Stimulated activated memory B cell treated with anti-CD40 and anti-IgM and Interleukin-4, amounts not matched to agents 10 μg/mL and 1 μg/mL and 100 μg/mL, for 72 hours (primary cell): Measurements from ENCODE around the gene DPM2.
A peak's percentile ranks its signal among the peaks of the same experiment; 100 is the strongest.

Source experiments
- ATAC-seq: fragments of 150-1000 bp; cut with Tn5 transposase; 2 replicates; pipeline ENCODE4 v1.10.0; 2021
- H3K27ac Mint-ChIP-seq: one replicate; pipeline ENCODE4 v1.8.0; 2022; ENCODE audit warnings: mild to moderate bottlenecking, mixed read lengths
- H3K27me3 Mint-ChIP-seq: one replicate; pipeline ENCODE4 v1.8.0; 2022; ENCODE audit warnings: mixed read lengths
- H3K36me3 Mint-ChIP-seq: one replicate; pipeline ENCODE4 v1.8.0; 2022; ENCODE audit warnings: mixed read lengths
- H3K4me1 Mint-ChIP-seq: one replicate; pipeline ENCODE4 v1.8.0; 2022; ENCODE audit warnings: mixed read lengths
- H3K4me3 Mint-ChIP-seq: one replicate; pipeline ENCODE4 v1.8.0; 2022; ENCODE audit warnings: mild to moderate bottlenecking, moderate library complexity, mixed read lengths
- H3K9me3 Mint-ChIP-seq: one replicate; pipeline ENCODE4 v1.8.0; 2022; ENCODE audit warnings: mixed read lengths

The DPM2 gene

GRCh38 chr9:127926906-127927200 lies 10.8 kb downstream of the DPM2 start:
- peaks cover 6% of the 10 kb centered on the region for H3K36me3 Mint-ChIP-seq
- no peak for ATAC-seq
- H3K27me3 Mint-ChIP-seq = peaks cover 30% of the 10 kb centered on the region
- peaks cover 48% of the 10 kb centered on the region for H3K4me1 Mint-ChIP-seq
- H3K4me3 Mint-ChIP-seq = peak overlapping the region; percentile 75
- no peaks in the 10 kb centered on the region for H3K9me3 Mint-ChIP-seq
- H3K27ac Mint-ChIP-seq = no peak overlapping the region

DNA sequence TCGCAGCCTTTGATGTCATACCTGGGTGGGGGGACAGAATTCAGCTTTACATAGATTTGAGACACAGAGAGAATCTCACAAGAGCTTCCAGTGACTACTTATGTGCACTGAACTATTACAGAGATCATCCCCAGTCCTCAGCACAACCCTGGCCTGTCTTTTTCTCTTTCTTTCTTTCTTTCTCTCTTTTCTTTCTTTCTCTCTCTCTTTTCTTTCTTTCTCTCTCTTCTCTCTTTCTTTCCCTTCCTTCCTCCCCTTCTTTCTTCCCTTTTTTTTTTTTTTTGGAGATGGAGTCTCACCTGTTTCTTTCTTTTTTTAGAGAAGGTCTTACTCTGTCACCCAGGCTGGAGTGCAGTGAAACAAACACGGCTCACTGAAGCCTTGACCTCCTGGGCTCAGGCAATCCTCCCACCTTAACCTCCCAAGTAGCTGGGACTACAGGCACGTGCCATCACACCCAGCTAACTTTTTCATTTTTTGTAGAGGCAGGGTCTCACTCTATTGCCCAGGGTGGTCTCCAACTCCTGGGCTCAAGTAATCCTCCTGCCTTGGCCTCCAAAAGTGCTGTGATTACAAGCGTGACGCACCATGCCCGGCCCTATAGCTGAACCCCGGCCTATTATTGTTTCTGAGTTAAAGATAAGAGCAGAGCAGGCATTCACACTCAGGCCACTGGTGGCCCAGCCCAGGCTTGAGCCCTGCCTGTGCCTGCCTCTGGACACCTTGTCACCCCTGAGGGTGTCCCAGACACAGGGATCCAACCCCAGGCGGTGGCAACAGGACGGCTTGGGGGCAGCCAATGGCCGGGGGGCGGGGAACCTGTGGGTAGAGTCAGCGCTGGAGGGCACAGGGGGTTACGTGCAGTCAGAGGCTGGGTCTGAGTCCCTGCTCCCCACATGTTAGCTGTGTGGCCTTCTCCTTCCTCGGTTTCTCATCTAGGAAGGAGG lies 11.4 kb downstream of the DPM2 start:
- ATAC-seq = no peak
- peaks cover 6% of the 10 kb centered on the region for H3K36me3 Mint-ChIP-seq
- H3K4me1 Mint-ChIP-seq = peaks cover 48% of the 10 kb centered on the region
- H3K9me3 Mint-ChIP-seq = no peaks in the 10 kb centered on the region
- H3K4me3 Mint-ChIP-seq = peak overlapping the region; percentile 75
- H3K27me3 Mint-ChIP-seq = peaks cover 30% of the 10 kb centered on the region
- peak overlapping the region; percentile 5 for H3K27ac Mint-ChIP-seq

DNA sequence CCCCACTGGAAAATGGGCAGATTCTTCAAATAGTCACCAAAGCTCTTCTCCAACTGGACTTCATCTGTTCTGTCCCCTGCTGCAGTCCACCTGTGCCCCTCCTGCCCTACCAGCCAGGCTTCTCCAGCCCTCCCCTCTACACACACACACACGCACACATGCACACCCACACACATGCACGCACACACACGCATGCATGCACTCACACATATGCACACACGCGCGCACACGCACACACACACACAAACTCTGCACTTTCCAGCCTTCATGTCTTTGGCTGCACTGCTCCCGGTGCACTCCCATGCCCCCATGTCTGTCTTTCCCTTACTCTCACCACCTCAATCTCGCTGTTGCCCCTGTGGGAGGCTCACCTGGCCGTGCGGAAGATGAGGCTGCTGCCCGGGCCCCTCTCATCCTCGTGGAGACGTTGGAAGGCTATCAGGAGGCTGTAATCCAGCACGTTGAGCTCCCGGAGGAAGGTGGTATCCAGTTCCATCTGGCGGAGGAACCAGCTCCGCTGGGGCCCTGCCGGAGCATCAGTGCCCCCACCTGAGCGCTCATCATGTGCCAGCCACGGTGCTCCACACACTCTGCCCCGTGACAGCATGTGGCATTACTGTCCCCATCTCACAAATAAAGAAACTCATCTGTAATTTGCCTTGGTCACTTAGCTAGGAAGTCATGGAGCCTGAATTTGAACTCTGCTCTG lies 12.8 kb downstream of the DPM2 start:
- Mint-ChIP-seq H3K27ac (no peak overlapping the region), H3K27me3 (peaks cover 30% of the 10 kb centered on the region), H3K4me1 (peaks cover 46% of the 10 kb centered on the region), H3K36me3 (peaks cover 6% of the 10 kb centered on the region), H3K9me3 (no peaks in the 10 kb centered on the region), H3K4me3 (no peak overlapping the region)
- ATAC-seq = no peak

DNA sequence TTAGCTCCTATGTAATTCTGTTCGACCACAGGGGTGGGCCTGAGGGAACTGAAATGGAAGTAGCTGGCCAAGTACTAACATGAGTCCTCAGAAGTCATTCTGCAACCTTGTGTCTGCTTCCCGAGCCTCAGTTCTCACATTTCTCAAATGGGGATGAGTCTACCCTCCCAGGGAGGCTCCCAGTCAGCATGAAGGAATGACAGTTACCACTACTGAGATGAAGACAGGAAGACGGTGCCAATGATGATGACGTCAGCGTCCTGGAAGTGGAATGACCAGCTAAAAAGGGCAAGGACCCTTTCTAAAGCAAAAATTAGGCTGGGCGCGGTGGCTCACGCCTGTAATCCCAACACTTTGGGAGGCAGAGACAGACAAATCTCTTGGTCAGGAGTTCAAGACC lies 13.9 kb downstream of the DPM2 start:
- no peak for ATAC-seq
- no peak overlapping the region for H3K27ac Mint-ChIP-seq
- H3K4me3 Mint-ChIP-seq = no peak overlapping the region
- H3K36me3 Mint-ChIP-seq = peaks cover 13% of the 10 kb centered on the region
- no peaks in the 10 kb centered on the region for H3K9me3 Mint-ChIP-seq
- H3K4me1 Mint-ChIP-seq = peaks cover 49% of the 10 kb centered on the region
- peaks cover 29% of the 10 kb centered on the region for H3K27me3 Mint-ChIP-seq

DNA sequence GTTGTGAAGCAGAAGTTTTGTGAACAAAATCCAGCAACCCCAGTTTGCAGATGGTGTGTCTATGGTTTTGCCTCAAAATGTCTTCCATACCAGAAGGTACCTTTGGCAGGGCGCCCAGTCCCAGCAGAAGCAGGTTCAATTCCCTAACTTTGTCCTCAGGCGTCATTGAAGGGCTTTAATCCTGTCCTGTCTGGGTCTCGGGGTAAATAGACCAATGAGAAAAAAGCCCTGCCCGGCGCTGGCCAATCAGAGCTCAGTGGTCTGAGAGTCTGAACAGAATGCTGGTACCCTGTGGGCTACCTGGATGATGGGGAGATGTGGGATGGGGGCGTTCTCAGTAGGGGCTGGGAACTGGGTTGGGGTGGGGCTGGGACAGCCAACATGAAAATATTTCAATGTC lies 14.6 kb downstream of the DPM2 start:
- no peaks in the 10 kb centered on the region for H3K9me3 Mint-ChIP-seq
- no peak for ATAC-seq

GRCh38 chr9:127921557-127922120 lies 16.0 kb downstream of the DPM2 start:
- peaks cover 13% of the 10 kb centered on the region for H3K36me3 Mint-ChIP-seq
- peak; percentile 27 for ATAC-seq
- peak overlapping the region; percentile 48 for H3K4me3 Mint-ChIP-seq
- no peaks in the 10 kb centered on the region for H3K9me3 Mint-ChIP-seq
- peaks cover 21% of the 10 kb centered on the region for H3K27me3 Mint-ChIP-seq
- H3K4me1 Mint-ChIP-seq = peaks cover 59% of the 10 kb centered on the region
- H3K27ac Mint-ChIP-seq = peak overlapping the region; percentile 31

More for the DNA sequence above, 14.6 kb downstream of the DPM2 start:
- Mint-ChIP-seq H3K27ac (no peak overlapping the region), H3K36me3 (peaks cover 13% of the 10 kb centered on the region), H3K4me1 (peaks cover 56% of the 10 kb centered on the region), H3K27me3 (peaks cover 22% of the 10 kb centered on the region), H3K4me3 (no peak overlapping the region)

DNA sequence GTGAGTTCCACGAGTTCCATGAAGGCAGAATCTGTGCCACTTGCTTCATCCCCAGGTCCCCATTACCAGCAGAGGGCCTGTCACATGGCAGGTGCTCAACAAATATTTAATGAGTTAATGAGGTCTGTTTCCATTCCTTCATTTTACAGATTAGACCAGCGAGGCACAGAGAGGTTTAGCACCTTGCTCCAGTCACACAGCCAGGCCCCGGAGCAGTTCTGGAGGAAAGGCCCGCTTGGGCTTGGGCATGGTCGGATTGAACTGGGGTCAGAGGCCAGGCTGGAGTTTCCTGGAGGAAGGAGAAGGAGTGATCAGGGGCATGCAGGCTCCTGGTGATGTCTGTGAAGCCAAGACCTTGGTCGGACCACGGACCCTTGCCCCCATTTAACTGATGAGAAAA lies 16.9 kb downstream of the DPM2 start:
- Mint-ChIP-seq H3K27ac (peak overlapping the region; percentile 68), H3K4me3 (no peak overlapping the region), H3K36me3 (peaks cover 13% of the 10 kb centered on the region), H3K27me3 (peaks cover 14% of the 10 kb centered on the region), H3K9me3 (no peaks in the 10 kb centered on the region), H3K4me1 (peaks cover 56% of the 10 kb centered on the region)
- ATAC-seq = no peak

DNA sequence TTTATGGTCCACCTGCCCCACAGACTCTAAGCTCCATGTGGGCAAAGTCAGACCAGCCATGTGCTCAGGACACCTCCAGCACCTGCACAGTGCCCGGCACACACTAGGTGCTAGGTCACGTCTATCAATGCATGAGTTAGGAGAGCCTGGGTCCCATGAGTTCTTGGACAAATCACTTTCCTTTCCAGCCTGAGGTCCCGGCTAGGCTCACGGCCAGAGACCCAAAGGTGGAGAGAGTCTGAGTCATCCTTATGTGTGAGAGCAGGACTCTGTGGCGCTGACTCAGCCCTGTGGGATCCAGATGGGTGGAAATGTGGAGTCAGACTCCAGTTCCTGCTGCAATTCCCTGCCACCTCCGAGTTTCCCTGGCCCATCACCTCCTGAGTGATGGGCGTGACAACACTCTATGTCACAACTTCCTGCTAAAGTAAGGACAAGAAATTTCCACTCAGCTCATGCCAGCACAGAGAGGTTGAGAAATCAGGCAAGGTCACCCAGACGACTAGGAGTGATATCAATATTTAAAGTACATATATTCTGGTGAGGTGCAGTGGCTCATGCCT lies 18.3 kb downstream of the DPM2 start:
- Mint-ChIP-seq H3K27ac (peak overlapping the region; percentile 91), H3K36me3 (peaks cover 16% of the 10 kb centered on the region), H3K9me3 (no peaks in the 10 kb centered on the region), H3K4me1 (peaks cover 65% of the 10 kb centered on the region), H3K27me3 (peaks cover under 1% of the 10 kb centered on the region), H3K4me3 (no peak overlapping the region)
- no peak for ATAC-seq

GRCh38 chr9:127918183-127919107 lies 19.2 kb downstream of the DPM2 start:
- H3K4me1 Mint-ChIP-seq = peaks cover 72% of the 10 kb centered on the region
- no peaks in the 10 kb centered on the region for H3K27me3 Mint-ChIP-seq
- peaks cover 23% of the 10 kb centered on the region for H3K36me3 Mint-ChIP-seq
- H3K9me3 Mint-ChIP-seq = no peaks in the 10 kb centered on the region
- H3K27ac Mint-ChIP-seq = peak overlapping the region; percentile 91
- no peak for ATAC-seq
- H3K4me3 Mint-ChIP-seq = peak overlapping the region; percentile 92

- no peaks in the 10 kb centered on the region for H3K9me3 Mint-ChIP-seq
- peaks cover 31% of the 10 kb centered on the region for H3K36me3 Mint-ChIP-seq
- peak overlapping the region; percentile 91 for H3K27ac Mint-ChIP-seq
- peaks cover 77% of the 10 kb centered on the region for H3K4me1 Mint-ChIP-seq
- H3K27me3 Mint-ChIP-seq = no peaks in the 10 kb centered on the region
- H3K4me3 Mint-ChIP-seq = peak overlapping the region; percentile 92
- ATAC-seq = peak; percentile 79
Observed at GRCh38 chr9:127917603-127918002, 20.1 kb downstream of the DPM2 start.

DNA sequence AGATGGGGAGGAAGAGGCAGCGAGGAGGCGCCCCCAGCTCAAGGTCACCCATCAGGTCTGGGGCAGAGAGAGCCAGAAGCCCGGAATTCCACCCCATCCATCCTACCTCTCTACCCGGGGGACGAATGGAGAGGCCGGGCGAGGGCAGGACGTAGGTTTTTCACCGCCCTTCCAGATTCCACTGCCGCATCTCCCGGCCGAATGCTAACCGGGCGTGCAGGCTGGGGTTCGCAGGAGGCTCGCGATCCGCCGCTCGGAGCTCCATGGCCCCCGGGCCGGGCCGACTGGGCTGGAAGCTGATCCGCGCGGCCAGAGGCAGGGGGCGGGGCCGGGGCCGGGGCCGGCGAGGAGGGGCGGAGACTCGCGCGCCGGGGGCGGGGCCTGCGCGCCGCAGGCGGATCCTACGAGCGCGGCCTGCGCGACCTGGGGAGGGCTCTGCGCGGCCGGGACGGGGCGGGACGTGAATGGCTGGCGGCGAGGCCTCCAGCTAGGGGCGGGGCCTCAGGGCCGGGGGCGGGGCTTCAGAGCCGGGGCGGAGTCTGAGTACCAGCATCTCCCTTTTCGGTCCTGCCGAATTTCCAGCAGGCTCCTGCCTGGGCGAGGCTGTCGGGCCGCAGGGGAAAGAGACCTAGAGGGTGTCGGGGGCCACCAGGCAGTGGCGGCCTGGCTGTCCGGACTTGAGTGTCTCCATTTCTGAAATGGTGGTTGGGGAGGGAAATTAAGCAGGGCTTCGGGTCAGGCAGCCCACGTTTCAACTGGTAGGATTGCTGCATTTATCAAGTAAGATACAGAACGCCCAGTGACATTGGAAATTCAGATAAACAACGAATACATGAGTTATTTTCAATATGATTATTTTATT lies 20.7 kb downstream of the DPM2 start, which contains the start of gene ST6GALNAC4:
Gene ST6GALNAC4 (minus strand): TSS at position 322 of the 862 bp plus-strand sequence. CDS start 622 bp downstream, outside the sequence.
- peak; percentile 94 for ATAC-seq

DNA sequence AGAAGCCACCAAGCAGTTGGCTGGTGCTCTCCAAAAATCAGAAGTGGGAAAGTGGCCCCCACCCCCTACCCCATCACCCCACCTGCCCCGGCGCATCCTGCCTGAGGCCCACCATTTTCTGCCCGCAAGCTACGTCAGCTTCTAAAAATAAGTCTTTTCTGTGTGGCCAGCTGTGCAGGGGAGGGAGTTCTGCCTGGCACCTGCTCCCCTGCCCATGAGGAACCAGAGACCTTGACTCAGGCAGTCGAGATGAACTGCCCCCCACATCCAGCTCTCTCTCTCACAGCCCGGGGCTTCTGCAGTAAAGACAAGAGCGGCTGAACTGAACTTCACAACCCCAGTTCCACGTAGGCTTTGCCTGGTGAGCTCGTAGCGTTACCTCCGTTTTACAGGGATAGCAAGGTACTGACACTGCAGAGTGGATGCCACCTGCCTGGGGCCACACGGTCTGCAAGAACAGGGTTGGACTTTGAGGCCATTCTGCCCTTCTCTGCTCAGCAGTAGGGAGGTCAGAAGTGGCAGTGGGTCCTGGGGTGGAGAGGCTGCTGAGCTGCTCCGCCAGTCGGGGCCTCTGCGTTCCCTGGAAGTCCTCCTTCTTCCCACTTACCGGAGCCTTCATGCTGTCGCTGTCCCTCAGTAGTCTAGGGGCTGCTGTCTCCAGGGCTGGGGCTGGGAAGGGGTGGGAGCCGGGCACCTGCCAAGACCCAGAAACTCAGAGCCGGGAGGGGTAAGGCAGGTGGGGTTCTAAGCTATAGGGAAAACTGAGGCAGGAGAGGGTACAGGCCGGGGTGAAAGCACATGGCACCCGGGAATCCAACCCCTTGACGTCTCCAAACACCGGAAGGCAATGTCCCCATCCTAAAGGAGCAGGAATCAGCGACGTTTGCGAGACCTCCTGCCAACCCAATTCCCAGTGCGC lies 21.6 kb downstream of the DPM2 start:
- Mint-ChIP-seq H3K27me3 (no peaks in the 10 kb centered on the region), H3K36me3 (peaks cover 43% of the 10 kb centered on the region), H3K9me3 (no peaks in the 10 kb centered on the region), H3K4me3 (peak overlapping the region; percentile 92), H3K4me1 (peaks cover 80% of the 10 kb centered on the region), H3K27ac (peak overlapping the region; percentile 91)
- ATAC-seq = peak; percentile 56

More for the DNA sequence above, 20.7 kb downstream of the DPM2 start, which contains the start of gene ST6GALNAC4:
- Mint-ChIP-seq H3K27ac (peak within 1 kb of the TSS; percentile 91), H3K4me3 (peak within 1 kb of the TSS; percentile 92), H3K27me3 (no peaks in the 10 kb centered on the region), H3K36me3 (peaks cover 37% of the 10 kb centered on the region), H3K9me3 (no peaks in the 10 kb centered on the region), H3K4me1 (peaks cover 80% of the 10 kb centered on the region)

- peaks cover 82% of the 10 kb centered on the region for H3K4me1 Mint-ChIP-seq
- peaks cover 50% of the 10 kb centered on the region for H3K36me3 Mint-ChIP-seq
- H3K27me3 Mint-ChIP-seq = no peaks in the 10 kb centered on the region
- no peaks in the 10 kb centered on the region for H3K9me3 Mint-ChIP-seq
- H3K27ac Mint-ChIP-seq = peak overlapping the region; percentile 91
- peak overlapping the region; percentile 92 for H3K4me3 Mint-ChIP-seq
- ATAC-seq = peak; percentile 0
Observed at GRCh38 chr9:127915325-127915752, 22.3 kb downstream of the DPM2 start.
